Fibroblast of pulmonary artery (primary cell): ENCODE data around the gene UBALD2.
"Not testable (repeated sequence)": the region's sequence is repeated elsewhere in the genome, so short reads cannot be mapped to it uniquely, and the experiment has no call there.

ENCODE experiments used
- DNase-seq: peaks from one replicate; pipeline ENCODE4 v3.0.0-alpha.2; 2010; ENCODE audit warnings: low read depth
- H3K4me3 ChIP-seq: replicated peaks from 2 replicates; pipeline ENCODE4 v1.5.1; 2011; ENCODE audit warnings: low read depth, mild to moderate bottlenecking, control low read depth, low read length, moderate library complexity
- TF ChIP-seq, protein P1 (sequence below): IDR thresholded peaks from 2 replicates; pipeline ENCODE4 v1.5.1; 2011; ENCODE audit warnings: mild to moderate bottlenecking, control low read depth, low read length, inconsistent platforms; ENCODE audit errors: missing control alignments

The UBALD2 gene

DNA sequence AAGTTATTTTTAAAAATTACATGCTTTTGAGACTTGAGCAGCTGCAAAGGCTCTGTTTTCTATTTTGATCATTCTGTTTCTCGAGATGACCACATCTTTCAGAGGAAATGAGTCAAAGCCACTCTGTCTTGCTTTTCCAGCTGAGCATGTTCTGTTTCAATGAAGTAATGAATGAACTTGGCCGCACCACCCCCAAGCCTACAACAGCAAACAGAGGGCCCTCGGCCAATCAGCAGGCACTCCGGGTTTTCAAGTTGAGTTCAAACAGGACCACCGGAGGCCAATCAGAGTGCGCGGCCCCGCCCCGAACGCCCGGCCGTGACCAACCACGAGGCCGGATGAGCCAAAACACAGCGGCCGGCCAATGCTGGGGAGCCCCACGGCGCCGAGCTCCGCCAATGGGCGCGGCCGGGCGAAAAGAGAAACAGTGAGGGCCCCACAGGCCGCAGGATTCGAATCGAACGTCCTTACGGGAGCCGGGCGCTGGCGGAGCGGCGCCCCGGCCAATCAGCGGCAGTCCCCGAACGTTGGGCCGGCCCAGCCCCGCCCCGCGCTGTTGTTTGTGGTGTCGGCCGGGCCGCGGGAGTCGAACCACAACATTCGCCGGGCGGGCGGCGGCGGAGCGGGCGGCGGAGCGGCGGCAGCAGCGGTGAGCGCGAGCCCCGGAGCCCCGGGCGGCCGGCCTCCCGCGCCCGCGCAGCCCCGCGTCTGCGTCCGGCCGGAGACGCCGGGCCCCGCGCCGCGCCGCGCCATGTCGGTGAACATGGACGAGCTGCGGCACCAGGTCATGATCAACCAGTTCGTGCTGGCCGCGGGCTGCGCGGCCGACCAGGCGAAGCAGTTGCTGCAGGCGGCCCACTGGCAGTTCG, at the start of gene UBALD2:
Gene UBALD2, plus strand, starts transcription at position 594 of the 869 bp plus-strand sequence. Its CDS starts 158 bp downstream, at position 752.
- peak; percentile 100 for DNase-seq
- TF ChIP-seq, protein P1, sequence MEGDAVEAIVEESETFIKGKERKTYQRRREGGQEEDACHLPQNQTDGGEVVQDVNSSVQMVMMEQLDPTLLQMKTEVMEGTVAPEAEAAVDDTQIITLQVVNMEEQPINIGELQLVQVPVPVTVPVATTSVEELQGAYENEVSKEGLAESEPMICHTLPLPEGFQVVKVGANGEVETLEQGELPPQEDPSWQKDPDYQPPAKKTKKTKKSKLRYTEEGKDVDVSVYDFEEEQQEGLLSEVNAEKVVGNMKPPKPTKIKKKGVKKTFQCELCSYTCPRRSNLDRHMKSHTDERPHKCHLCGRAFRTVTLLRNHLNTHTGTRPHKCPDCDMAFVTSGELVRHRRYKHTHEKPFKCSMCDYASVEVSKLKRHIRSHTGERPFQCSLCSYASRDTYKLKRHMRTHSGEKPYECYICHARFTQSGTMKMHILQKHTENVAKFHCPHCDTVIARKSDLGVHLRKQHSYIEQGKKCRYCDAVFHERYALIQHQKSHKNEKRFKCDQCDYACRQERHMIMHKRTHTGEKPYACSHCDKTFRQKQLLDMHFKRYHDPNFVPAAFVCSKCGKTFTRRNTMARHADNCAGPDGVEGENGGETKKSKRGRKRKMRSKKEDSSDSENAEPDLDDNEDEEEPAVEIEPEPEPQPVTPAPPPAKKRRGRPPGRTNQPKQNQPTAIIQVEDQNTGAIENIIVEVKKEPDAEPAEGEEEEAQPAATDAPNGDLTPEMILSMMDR, result no peak
- H3K4me3 ChIP-seq, result peak within 1 kb of the TSS; percentile 72

GRCh38 chr17:76217081-76217480, 48.1 kb upstream of the UBALD2 start:
- no peak for DNase-seq
- H3K4me3 ChIP-seq, result no peak overlapping the region
- TF ChIP-seq, protein P1, result no peak

DNA sequence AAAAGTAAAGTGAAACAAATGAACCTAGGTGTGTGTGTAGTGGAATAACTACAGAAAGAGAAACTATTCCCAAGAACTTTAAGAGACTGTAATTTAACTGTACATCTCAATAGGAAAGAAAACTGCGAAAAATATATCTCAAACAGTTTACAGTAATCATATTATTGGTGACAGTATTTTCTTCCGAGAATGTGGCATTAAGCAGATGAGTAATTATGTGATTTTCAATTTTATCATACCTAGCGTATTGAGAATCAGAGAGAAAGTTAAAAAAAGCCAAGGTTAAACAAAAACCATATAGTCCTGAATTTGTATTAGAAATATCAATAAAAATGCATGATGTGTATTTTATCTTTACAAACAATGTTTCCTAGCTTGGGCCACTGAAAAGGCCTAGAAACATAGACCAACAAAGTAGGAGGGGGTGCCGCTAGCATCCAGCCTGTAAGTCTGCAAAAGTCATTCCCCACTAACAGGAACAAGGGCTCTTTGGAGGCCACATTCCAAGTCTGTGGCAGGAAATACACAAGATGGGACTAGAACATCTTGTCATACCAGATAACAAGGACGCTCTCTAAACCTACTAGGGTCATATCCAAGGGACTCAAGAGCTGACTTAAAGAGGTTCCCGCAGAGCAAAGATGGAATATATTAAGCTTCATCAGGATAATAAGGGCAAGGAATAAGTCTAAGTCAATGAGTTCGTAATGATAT, 45.3 kb upstream of the UBALD2 start:
- no peak overlapping the region for H3K4me3 ChIP-seq
- TF ChIP-seq, protein P1, result no peak
- DNase-seq, result no peak

GRCh38 chr17:76223802-76224201, 41.3 kb upstream of the UBALD2 start:
- H3K4me3 ChIP-seq, result no peak overlapping the region
- TF ChIP-seq, protein P1, result no peak

GRCh38 chr17:76225373-76226086, 39.6 kb upstream of the UBALD2 start:
- H3K4me3 ChIP-seq, DNase-seq: not testable (repeated sequence)

More at GRCh38 chr17:76223802-76224201, 41.3 kb upstream of the UBALD2 start:
- DNase-seq, result no peak

- not testable (repeated sequence) for H3K4me3 ChIP-seq
Measured at GRCh38 chr17:76226749-76227148, 38.4 kb upstream of the UBALD2 start.

GRCh38 chr17:76232342-76232741, 32.8 kb upstream of the UBALD2 start:
- TF ChIP-seq, protein P1, result no peak
- H3K4me3 ChIP-seq, result no peak overlapping the region
- DNase-seq, result peak; percentile 46

More at GRCh38 chr17:76226749-76227148, 38.4 kb upstream of the UBALD2 start:
- not testable (repeated sequence) for DNase-seq
